Measurements from ENCODE around the gene ELK4. TPM values are rescaled to one million over a fixed set of nuclear protein-coding genes. Genes with fewer than 3 reads are reported as not detected.

Gene ELK4
- total RNA-seq, 1 experiment from 2014 or later, result 13.9 TPM

GRCh38 chr1:205582471-205583291 lies 49.1 kb downstream of the ELK4 start:
- peak; percentile 30 for DNase-seq (ENCODE audit: low read depth)

DNA sequence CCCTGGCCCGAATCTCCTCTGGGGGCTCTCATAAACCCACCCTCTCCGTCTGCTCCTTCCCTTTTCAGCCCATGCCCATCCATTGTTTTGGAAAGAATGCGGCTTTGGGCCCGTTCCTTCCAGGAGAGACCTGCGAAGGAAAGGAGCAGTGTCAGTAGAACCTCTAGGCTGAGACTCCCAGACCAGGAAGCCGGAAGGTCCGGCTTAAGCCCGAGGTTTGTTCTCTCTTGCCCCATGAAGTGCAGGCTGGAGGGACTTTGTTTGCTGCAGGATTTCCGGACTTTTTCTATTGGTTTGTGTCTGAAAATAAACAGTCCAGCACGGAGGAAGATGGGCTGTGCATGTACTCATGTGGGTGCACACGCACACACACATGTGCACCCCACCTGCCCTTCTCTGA lies 49.8 kb downstream of the ELK4 start:
- no peak for DNase-seq (ENCODE audit: low read depth)

DNA sequence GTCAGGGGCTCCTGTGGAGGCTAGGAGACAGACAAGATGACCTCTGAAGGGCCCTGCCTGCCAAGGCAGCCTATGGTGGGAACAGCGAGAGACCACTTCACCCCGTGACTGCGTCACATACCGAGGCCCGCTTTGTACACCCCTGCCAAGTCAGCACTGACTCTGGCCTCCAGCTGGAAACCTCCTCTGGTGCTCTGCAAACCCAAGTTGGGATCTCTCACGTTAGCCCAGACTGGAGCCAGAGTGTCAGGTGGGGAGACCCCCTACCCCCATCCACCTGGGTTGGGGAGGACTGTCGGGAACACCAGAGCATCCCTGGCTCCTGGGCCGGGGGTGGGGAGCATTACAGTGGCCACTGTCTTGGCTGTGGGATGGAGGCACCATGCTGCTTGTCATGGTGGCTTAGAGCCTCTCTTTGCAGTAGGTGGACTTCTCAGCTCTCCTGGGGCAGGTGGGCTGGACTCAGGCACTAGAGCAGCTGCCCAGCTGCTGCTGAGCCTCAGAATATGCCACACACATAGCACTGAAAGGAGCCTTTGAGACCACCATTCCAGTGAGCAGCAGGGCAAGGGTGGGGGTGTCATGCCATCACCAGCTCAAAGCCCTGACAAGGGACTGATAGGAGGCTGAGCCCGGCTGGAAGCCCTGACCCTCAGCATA lies 50.4 kb downstream of the ELK4 start:
- no peak for DNase-seq (ENCODE audit: low read depth)

DNA sequence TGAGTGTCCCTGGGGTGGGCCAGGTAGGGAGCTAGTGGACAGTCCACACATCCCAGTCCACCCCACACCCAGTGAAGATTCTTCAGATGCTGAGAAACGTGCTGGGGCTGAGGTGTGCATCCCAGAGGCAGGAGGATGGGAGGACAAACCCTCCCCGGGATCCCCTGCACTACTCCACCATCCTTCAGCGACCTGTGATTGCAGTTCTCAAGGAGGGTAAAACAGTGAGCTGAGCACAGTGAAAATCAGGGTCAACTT lies 51.0 kb downstream of the ELK4 start:
- DNase-seq (ENCODE audit: low read depth), result no peak

- no peak for DNase-seq (ENCODE audit: low read depth)
Measured at GRCh38 chr1:205580140-205580922, 51.5 kb downstream of the ELK4 start.

DNA sequence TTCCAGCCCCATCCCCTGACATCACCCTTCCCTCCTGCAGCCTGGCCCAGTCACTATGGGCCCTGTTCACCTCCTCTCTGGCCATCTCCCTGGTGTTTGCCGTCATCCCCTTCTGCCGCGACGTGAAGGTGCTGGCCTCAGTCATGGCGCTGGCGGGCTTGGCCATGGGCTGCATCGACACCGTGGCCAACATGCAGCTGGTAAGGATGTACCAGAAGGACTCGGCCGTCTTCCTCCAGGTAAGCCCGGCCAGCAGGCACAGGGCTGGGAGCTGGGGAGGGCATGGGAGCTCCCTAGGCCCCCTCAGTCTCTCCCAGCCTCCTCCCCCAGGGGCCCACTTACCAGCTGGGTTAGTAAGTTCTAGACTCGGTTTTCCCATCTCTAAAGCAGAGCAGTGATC lies 52.1 kb downstream of the ELK4 start:
- no peak for DNase-seq (ENCODE audit: low read depth)

- DNase-seq (ENCODE audit: low read depth), result no peak
Measured at GRCh38 chr1:205578780-205579571, 52.8 kb downstream of the ELK4 start.

- no peak for DNase-seq (ENCODE audit: low read depth)
Measured at GRCh38 chr1:205577874-205578658, 53.7 kb downstream of the ELK4 start.

DNA sequence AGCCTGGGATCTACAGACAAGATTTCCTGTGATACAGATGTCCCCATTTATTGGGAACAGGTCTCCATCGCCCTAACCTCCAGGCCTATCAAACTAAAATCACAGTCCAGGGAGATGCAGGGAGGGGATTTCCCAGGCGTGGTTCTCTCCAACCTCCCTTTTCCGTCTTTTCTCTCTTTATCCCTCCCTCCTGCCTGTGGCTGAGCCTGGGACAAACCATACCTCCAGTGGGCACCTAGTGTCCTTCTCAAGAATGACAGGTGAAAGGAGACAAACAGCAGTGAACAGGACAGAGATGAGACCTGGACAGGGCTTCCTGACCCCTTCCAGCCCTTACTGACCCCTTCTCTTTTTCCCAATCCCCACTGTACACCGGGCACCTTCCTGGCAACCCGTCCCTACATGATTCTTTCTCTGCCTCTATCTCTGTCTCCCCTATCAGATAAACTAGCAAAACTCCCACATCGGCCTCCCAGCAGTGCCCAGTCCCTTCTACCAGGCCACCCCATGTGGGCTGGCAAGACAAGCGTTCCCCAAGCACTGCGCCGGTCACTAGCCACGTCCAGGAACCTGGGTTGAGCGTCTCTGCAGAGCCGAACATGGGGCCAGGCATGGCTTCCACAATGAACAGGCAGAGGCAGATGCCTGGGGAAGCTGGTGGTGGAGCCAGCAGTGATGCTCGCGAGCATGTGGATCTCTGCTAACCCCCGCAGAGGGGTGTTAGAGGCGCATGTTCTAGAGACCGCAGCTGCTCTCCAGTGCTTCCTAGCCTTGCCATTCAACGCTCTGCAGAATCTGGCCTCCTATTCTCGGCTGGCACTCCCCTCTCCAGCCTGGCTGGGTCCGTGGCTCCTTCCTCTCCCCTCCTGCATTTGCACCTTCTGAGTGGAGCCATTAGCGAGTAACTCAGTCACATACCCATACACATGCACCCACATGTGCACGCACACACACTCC lies 54.7 kb downstream of the ELK4 start:
- no peak for DNase-seq (ENCODE audit: low read depth)

DNA sequence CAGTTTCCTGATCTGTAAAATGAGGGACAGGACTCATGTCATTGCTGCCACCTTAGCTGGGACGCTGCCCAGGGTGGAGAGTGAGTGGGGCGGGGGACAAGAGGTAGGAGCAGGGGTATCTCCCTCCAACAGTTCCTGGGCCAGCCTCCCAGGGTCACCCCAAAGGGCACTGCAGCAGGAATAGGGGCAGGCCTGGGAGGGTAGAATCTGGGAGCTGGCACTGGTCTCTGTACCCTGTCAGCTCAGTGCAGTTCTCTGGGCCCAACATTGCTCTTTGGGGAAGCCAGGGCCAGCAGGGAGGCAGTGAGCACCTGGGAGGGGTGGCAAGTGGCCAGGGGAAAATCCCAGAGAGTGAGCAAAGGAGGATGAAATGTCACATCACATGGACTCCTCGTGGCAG lies 55.8 kb downstream of the ELK4 start:
- no peak for DNase-seq (ENCODE audit: low read depth)

- DNase-seq (ENCODE audit: low read depth), result no peak
Measured at GRCh38 chr1:205575294-205575885, 56.4 kb downstream of the ELK4 start.

DNA sequence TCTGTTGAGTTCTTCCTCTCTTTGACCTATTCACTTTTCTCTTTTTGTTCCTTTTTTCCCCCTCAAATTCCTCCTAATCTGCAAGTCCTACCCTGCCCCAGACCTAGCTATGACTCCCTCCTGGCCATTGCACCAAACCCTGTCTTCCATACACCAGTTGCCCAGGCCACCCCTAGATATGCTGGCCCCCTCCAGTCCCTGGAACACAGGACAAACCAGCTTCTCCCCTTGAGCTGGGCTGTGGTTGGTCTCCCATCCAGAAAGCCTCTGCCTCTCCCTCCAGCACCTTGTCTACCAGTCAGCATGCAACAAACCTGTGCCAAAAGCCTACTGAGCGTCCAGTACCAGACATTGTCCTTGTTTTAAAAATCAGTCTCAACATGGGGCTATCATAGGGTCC lies 59.4 kb downstream of the ELK4 start:
- DNase-seq (ENCODE audit: low read depth), result no peak

DNA sequence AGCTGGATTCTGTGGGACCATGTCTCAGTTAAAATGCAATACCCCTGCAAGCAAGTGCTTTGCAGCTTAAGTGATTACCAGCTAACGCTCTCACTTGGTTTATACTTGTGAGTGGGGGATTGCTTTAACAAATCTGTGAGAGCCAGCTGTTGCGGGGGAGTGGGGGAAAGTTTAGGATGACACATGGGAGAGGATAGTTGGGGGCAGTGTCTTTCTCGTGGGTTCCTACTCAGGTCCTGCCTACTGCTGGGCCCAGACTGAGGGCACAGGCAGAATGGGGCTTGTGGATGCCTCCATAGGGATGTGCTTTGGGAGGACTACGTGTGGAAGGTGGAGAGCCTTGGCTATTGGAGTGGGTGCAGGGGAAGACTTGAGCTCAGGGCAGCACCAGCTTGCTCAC lies 60.1 kb downstream of the ELK4 start:
- DNase-seq (ENCODE audit: low read depth), result no peak

GRCh38 chr1:205570796-205571537 lies 60.8 kb downstream of the ELK4 start:
- DNase-seq (ENCODE audit: low read depth), result no peak

GRCh38 chr1:205570173-205570501 lies 61.7 kb downstream of the ELK4 start:
- DNase-seq (ENCODE audit: low read depth), result no peak

GRCh38 chr1:205569411-205570172 lies 62.2 kb downstream of the ELK4 start:
- DNase-seq (ENCODE audit: low read depth), result no peak

- DNase-seq (ENCODE audit: low read depth), result no peak
Measured at GRCh38 chr1:205568469-205569361, 63.1 kb downstream of the ELK4 start.
